Measurements from ENCODE around the gene SAMD1. TPM values are rescaled to one million over a fixed set of nuclear protein-coding genes. Genes with fewer than 3 reads are reported as not detected.
A peak's percentile ranks its signal among the peaks of the same experiment; 100 is the strongest.

SAMD1 gene
- total and polyA plus RNA-seq, 9 of the 15 experiments (the other 6 are each of a cell fraction or from before 2014, with no cell fraction given): 2.9 to 96.0 (median 43.5) TPM

DNA sequence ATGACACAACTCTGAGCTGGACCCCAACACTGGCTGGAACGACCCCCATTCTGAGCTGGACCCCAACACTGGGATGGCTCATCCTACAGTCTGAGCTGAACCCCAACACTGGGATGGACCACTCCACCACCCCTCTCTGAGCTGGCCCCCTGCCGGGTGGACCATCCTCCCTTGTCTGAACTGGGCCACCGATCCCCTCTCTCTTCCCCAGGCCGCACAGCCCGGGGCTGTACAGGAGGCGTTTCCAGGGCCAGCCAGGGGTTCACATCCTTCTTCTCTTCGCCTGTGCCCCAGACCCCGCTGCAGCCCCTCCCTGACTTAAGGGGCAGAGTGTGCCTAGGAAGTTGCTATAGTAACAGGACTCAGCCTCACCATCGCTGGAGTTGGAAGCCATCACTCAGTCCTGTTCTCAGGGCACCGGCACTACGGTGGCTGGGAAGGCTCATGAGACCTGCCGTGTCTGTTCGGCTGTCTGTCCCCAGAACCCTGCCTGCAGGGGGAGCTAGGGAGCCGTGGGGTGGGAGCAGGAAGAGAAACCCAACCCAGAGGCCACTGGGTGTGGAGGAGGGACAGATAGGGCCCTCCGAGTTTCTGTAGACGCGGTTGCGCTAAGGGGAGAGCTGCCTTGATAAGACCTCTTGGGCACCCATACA lies 23.3 kb upstream of the SAMD1 start (continued):
- TF ChIP-seq PRDM10 (IDR thresholded peaks at IDR 0.05; ENCODE audit: partially characterized antibody): no peak
- TF ChIP-seq, protein P1, sequence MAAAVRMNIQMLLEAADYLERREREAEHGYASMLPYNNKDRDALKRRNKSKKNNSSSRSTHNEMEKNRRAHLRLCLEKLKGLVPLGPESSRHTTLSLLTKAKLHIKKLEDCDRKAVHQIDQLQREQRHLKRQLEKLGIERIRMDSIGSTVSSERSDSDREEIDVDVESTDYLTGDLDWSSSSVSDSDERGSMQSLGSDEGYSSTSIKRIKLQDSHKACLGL (CRISPR knock-in tag; IDR thresholded peaks at IDR 0.05; ENCODE audit: borderline replicate concordance, poor library complexity, severe bottlenecking): no peak
- TF ChIP-seq ZNF175 (CRISPR knock-in tag; IDR thresholded peaks at IDR 0.05; ENCODE audit: low read depth): no peak
- no peak for TF ChIP-seq ZZZ3 (IDR thresholded peaks at IDR 0.05)
- TF ChIP-seq, protein P2, sequence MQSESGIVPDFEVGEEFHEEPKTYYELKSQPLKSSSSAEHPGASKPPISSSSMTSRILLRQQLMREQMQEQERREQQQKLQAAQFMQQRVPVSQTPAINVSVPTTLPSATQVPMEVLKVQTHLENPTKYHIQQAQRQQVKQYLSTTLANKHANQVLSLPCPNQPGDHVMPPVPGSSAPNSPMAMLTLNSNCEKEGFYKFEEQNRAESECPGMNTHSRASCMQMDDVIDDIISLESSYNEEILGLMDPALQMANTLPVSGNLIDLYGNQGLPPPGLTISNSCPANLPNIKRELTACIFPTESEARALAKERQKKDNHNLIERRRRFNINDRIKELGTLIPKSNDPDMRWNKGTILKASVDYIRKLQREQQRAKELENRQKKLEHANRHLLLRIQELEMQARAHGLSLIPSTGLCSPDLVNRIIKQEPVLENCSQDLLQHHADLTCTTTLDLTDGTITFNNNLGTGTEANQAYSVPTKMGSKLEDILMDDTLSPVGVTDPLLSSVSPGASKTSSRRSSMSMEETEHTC (IDR thresholded peaks at IDR 0.05): no peak
- TF ChIP-seq GTF2A2 (tag; IDR thresholded peaks at IDR 0.05): no peak
- TF ChIP-seq LCOR (CRISPR knock-in tag; IDR thresholded peaks at IDR 0.05): no peak
- TF ChIP-seq CTCF (IDR thresholded peaks at IDR 0.05 in 2 of 3, conservative IDR thresholded peaks at IDR 0.05 in 1 of 3; ENCODE audit: insufficient read depth in 2 of 3, low read depth in 1 of 3, low read length in 3 of 3): peak; percentile 94 to 97 (median 95)
- peak; percentile 95 for TF ChIP-seq KLF16 (IDR thresholded peaks at IDR 0.05)
- TF ChIP-seq, protein P3, sequence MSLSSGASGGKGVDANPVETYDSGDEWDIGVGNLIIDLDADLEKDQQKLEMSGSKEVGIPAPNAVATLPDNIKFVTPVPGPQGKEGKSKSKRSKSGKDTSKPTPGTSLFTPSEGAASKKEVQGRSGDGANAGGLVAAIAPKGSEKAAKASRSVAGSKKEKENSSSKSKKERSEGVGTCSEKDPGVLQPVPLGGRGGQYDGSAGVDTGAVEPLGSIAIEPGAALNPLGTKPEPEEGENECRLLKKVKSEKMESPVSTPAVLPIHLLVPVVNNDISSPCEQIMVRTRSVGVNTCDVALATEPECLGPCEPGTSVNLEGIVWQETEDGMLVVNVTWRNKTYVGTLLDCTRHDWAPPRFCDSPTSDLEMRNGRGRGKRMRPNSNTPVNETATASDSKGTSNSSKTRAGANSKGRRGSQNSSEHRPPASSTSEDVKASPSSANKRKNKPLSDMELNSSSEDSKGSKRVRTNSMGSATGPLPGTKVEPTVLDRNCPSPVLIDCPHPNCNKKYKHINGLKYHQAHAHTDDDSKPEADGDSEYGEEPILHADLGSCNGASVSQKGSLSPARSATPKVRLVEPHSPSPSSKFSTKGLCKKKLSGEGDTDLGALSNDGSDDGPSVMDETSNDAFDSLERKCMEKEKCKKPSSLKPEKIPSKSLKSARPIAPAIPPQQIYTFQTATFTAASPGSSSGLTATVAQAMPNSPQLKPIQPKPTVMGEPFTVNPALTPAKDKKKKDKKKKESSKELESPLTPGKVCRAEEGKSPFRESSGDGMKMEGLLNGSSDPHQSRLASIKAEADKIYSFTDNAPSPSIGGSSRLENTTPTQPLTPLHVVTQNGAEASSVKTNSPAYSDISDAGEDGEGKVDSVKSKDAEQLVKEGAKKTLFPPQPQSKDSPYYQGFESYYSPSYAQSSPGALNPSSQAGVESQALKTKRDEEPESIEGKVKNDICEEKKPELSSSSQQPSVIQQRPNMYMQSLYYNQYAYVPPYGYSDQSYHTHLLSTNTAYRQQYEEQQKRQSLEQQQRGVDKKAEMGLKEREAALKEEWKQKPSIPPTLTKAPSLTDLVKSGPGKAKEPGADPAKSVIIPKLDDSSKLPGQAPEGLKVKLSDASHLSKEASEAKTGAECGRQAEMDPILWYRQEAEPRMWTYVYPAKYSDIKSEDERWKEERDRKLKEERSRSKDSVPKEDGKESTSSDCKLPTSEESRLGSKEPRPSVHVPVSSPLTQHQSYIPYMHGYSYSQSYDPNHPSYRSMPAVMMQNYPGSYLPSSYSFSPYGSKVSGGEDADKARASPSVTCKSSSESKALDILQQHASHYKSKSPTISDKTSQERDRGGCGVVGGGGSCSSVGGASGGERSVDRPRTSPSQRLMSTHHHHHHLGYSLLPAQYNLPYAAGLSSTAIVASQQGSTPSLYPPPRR (CRISPR knock-in tag; IDR thresholded peaks at IDR 0.05; ENCODE audit: borderline replicate concordance): no peak
- no peak for TF ChIP-seq TFAM (CRISPR knock-in tag; conservative IDR thresholded peaks at IDR 0.05)
